Activated CD4-positive, CD25-positive, alpha-beta regulatory T cell treated with anti-CD3 and anti-CD28 coated beads, Interleukin-2, amount 50 U/mL, for 72 hours (primary cell): ENCODE data around the gene ACAP1.

Experiments used
- DNase-seq: peaks from one replicate; pipeline ENCODE4 v3.0.0; 2021

The ACAP1 gene

DNA sequence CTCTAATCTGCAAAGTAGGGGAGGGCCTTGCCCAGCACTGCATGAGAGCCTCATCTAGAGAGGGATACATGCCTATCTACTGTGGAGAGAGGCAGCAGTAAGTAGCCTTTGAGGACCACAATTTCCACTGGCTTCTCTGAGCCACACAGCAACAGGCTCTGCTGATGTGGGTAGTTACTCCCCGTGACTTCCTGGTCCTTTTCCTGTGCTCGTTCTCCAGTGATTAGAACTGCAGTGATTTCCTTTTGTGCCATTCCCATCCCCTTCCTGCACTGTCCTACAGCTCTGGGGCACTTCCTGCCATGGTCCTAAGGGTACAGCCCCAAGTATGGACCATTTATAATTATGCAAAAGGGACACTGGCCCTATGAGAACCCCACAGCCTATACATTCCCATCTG lies 55.0 kb downstream of the ACAP1 start:
- no peak for DNase-seq

DNA sequence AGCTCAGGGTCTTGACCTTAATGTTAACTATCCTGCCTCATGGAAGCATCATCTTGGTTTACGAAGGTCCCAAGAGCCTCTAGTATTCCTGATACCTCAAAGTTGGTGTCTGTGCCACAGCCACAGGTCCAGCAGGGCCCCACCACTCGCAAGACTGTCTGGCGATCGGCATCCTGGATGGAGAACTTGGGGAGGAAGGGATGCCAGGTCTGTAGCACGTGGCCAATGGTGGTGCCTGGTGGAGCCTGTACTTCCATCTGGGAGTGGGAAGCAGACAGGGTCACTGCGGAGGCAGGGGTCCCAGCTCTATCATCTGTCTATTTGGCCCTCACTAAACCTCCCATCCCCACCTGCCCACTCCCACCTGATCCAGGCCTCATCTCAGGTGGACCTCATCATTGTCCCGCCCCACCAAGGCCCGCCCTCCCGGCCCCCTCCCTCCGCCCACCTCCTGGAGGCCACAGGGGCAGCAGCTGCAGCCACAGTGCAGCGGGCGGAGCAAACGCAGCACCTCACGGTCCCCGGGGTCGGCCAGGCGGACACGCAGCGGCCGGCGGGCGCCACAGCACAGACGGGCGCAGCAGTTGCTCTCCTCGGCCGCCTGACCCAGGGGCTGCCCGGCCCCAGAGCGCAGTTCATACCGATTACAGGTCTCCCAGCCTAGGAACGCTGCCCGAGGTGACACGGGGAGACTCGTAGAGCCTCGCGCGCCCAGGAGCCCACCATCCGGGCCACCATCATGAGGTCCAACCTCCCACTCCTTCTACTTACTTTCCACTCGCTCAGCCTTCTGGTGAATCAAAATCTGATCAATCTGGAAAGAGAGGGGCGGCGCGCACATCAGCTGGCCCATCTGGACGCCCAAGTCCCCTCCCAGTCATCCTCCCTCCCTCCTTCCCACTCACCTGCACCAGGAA lies 56.6 kb downstream of the ACAP1 start:
- no peak for DNase-seq

DNA sequence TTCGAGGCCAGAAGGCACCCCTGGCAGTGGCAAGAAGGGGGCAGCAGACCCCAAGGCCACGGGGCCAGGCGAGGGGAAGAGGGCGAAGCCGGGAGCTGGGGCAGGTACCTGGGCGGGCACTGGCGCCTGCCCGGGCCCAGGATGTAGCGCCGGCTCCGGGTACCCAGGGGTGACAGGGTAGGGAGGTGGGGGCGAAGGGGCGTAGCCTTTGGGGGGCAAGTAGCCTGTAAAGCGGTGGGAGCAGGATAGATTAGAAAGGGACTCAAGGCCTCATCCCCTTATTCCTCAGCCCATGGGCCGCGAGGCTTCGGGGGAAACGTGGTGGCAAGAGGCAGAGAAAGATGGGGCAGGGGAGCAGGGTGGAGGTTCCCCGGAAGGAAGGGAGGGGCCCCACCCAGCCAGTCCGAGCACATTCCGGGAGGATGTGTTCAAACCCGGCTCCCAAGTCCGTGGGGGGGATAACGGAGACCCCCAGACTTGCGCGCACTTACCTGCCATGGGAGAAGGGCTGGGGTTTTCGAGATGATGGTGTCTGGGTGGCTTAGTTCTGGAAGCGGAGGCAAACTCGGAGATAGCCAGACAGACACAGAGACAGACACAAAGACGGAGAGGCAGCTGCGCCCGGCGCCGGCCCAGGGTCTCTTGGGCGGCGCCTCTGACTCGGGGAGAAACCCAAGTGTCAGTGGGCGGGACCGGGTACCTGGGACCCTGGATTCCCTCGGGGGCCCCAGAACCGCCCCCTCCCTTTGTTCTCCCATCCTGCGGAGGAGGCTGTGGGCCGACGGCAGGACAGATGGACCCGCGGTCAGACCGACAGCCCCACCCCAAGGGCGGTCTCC lies 57.5 kb downstream of the ACAP1 start:
- no peak for DNase-seq

DNA sequence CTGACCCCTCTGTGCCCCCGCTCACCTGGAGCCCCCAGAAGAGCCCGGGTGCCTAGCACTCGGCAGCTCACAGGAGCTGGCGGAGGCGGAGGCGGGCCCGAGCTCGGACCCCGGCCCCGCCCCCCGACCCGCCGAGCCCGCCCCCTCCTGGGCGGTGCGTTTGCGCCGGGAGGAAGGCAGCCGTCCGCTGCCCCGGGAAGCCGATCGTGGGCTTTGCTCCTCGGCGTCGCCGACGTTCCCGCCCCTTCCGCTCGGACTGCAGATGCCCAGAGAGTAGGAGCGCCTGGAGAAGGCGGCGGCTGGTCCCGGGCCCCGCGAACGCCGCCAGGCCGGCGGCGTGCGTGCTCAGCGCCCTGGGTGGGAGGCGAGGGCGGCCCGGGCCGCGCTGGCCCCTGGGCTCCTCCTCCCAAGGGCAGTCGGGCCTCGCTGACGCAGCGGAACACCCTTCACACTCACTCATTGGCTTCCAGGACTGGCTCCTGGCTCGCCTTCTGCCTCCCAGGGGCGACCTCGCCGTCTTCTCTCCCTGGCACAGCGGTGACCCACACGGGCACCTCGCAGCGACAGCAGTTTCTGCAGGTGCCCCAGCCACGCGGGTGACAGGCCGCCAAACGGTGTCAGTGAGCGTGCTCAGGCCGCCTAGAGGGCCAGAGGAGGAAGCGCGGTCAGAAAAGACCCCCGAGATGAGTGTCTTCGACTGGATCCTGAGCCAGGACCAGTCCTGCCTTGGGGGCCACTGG lies 58.3 kb downstream of the ACAP1 start, which contains the start of gene PLSCR3:
PLSCR3 (minus strand) TSS at position 74 of the 740 bp plus-strand sequence. CDS start 415 bp downstream, outside the sequence.
- peak; percentile 88 for DNase-seq

DNA sequence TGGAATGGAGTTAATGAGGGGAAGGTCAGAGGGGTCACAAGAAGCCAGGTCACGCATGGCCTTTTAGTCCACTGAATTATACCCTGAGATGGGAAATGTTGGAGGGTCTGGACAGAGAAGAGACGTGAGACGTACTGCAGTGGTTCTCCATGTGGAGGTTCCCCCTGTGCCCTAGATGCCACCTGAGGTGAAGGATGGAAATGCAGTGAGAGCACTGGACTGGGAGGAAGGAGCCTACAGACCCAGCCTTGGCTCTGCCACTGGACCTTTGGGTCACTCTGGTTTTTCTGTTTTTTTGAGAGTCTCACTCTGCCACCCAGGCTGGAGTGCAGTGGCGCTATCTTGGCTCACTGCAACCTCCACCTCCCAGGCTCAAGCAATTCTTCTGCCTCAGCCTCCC lies 59.8 kb downstream of the ACAP1 start:
- no peak for DNase-seq

DNA sequence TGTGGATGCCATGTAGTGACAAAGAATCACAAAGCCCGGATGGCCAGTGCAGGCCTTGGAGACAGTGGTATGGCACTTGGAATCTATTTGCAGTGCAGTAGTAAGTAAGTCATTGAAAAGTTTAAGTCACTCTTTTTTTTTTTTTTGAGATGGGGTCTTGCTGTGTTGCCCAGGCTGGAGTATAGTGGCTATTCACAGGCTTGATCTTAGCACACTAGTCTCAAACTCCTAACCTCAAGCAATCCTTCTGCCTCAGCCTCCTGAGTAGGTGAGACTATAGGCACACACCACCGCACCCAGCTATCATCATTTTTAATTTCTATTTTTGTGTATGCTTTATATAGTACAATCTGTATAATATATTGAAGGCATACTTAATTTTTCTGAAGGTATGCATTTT lies 62.3 kb downstream of the ACAP1 start:
- no peak for DNase-seq
